Heart right ventricle (tissue), 16 donors: ENCODE results near the gene COPS7A. TPM values are rescaled to one million over a fixed set of nuclear protein-coding genes. Genes with fewer than 3 reads are reported as not detected.

Experiments
- ATAC-seq, 8 donors: fragments of 200-7000 bp; cut with Tn5 transposase; one replicate each; pipeline ENCODE4 v1.9.1; 2020; ENCODE audit warnings: mild to moderate bottlenecking in 8 of 8, moderate library complexity in 8 of 8, moderate number of reproducible peaks in 1 of 8
- DNase-seq, 2 donors: peaks; one replicate each; pipeline ENCODE4 v3.0.0-alpha.2; 2020
- H3K27ac ChIP-seq, 10 donors: fragments of 200-600 bp; sonication (generic) in 2 of 10; one replicate each; pipeline versions ENCODE4 v1.5.0 to v1.8.0; 2020 to 2022; ENCODE audit warnings: mild to moderate bottlenecking in 3 of 10
- H3K27me3 ChIP-seq, 7 donors: fragments of 200-600 bp; one replicate each; pipeline ENCODE4 v1.8.0; 2021 to 2022; ENCODE audit warnings: mild to moderate bottlenecking in 2 of 7
- H3K36me3 ChIP-seq, 9 donors: fragments of 200-600 bp; sonication (generic) in 1 of 9; one replicate each; pipeline versions ENCODE4 v1.5.0 to v1.8.0; 2020 to 2022; ENCODE audit warnings: mild to moderate bottlenecking in 2 of 9
- H3K4me1 ChIP-seq, 9 donors: fragments of 200-600 bp; sonication (generic) in 1 of 9; one replicate each; pipeline versions ENCODE4 v1.5.0 to v1.8.0; 2020 to 2022; ENCODE audit warnings: mild to moderate bottlenecking in 4 of 9
- H3K4me3 ChIP-seq, 10 donors: fragments of 200-600 bp; sonication (generic) in 2 of 10; one replicate each; pipeline versions ENCODE4 v1.5.0 to v1.8.0; 2020 to 2022; ENCODE audit warnings: mild to moderate bottlenecking in 7 of 10, moderate library complexity in 2 of 10
- H3K9me3 ChIP-seq, 11 donors: fragments of 200-600 bp in 10 of 11; sonication (generic) in 2 of 11; one replicate each; pipeline versions ENCODE4 v1.5.0 to v1.8.0; 2013 to 2022; ENCODE audit warnings: mild to moderate bottlenecking in 2 of 11, control low read depth in 1 of 11, moderate library complexity in 1 of 11
- CTCF ChIP-seq, 9 donors: fragments of 200-600 bp; sonication (generic) in 2 of 9; IDR thresholded peaks; one replicate each; pipeline versions ENCODE4 v1.5.0 to v1.8.0; 2021 to 2022; ENCODE audit warnings: antibody characterized with exemption in 9 of 9, mild to moderate bottlenecking in 5 of 9, moderate library complexity in 1 of 9
- WGBS, 2 donors: extraction: QIAGEN DNeasy Blood & Tissue Kit; methylation state at CpG; one replicate each; pipeline ENCODE4 v1.1.7; 2013; ENCODE audit warnings: inconsistent platforms in 1 of 2; 5-methylcytosine and 5-hydroxymethylcytosine counted together
- intact Hi-C, 10 donors: fragments of 100-400 bp; cut with DNase I; formaldehyde crosslinking; loops; one replicate each; pipeline versions ENCODE4 v1.11.1 to v1.14.2; 2022
- polyA plus RNA-seq, 2 donors: library from polyadenylated mRNA; stranded (reverse); fragments of 200-250 nt; gene quantifications; one replicate each; pipeline ENCODE4 v1.2.3, GENCODE V29; 2013
- total RNA-seq, 10 donors: library from RNA; stranded (reverse); fragmentation: NEBNext Ultra II Directional in 3 of 10; extraction: Animal tissue kit (Norgen Biotek cat#: 25700) in 3 of 10; gene quantifications; one replicate each; pipeline versions ENCODE4 v1.2.1 to v1.2.4, GENCODE V29; 2021 to 2023
- donor health status: Arrhythmogenic right ventricular cardiomyopathy.
- donor health status: ischemic (EF 13 %, LVEDD 7.1; RV severe dilation, severe dysfunction).
- donor health status: healthy with polysubstance abuse.
- donor health status: DM: no; HTN: yes; CAD: no.
- donor health status: DM: no; HTN: no; CAD: no.
- donor health status: ischemic (EF 25% LVEDD 6.9; RV normal size, moderate dysfunction).
- donor health status: ischemic (EF 25% LVEDD 5.7; RV mildly dilated, moderate dysfunction).
- donor health status: healthy.
- donor health status: DM: yes; HTN: yes; CAD: no.
- donor health status: Ischemic cardiomyopathy.
- donor health status: ischemic (EF 35%, LVEDD 5.7; RV mildly dilated, moderate dysfunction).
- donor health status: nonischemic (EF 11% LVEDD 7.7; RV severe dilation, severe dysfunction).
- donor health status: DM: yes; HTN: yes; CAD: no.
- donor health status: PGD.
- donor health status: ischemic (EF 29% LVEDD 5.4; RV normal size, mild dysfunction).
- donor health status: nonischemic (EF 23%, LVEDD 6.1; RV moderate dilation, normal function).

COPS7A gene
- total and polyA plus RNA-seq, 12 donors = 31.1 to 91.5 (median 77.9) TPM

GRCh38 chr12:6752921-6753771, 29.3 kb downstream of the COPS7A start, which contains the start of gene MLF2:
TSS of gene MLF2 (minus strand) at chr12:6753141. CDS start at chr12:6752334, 807 bp downstream.
- 0 to 1% methylated on average over 62 of the region's 62 CpGs for WGBS, 2 donors

GRCh38 chr12:6753772-6754356, 30.0 kb downstream of the COPS7A start:
- H3K4me3 ChIP-seq = peak overlapping the region in 6 of 10 donors; percentile 83 to 99 (median 94)
- H3K9me3 ChIP-seq = no peaks in the 10 kb centered on the region
- peaks cover 9 to 31% (median 20%) of the 10 kb centered on the region in 9 donors for H3K4me1 ChIP-seq
- peak overlapping the region; percentile 93 to 99 (median 98) for H3K27ac ChIP-seq
- H3K36me3 ChIP-seq = peaks cover 0 to 32% (median 31%) of the 10 kb centered on the region in 9 donors
- 0% methylated on average over 7 of the region's 7 CpGs for WGBS, 2 donors
- ATAC-seq (peak in 1 of 8 donors; percentile 7), DNase-seq (peak in 1 of 2 donors; percentile 29)
- intact Hi-C loops = loop anchor here in 9 of 10 donors (1.0 to 10.0 kb wide), 13 partner anchors 10 to 98 kb away; partner anchors contain the start of genes P3H3 (in 7 of the 9), ZNF384 (in 3 of the 9), GPR162 (in 2 of the 9) and PTMS (in 2 of the 9)
- peak in 7 of 9 donors; percentile 4 to 99 (median 96) for TF ChIP-seq CTCF (IDR thresholded peaks at IDR 0.05)
- H3K27me3 ChIP-seq = no peaks in the 10 kb centered on the region

More at GRCh38 chr12:6752921-6753771, 29.3 kb downstream of the COPS7A start, which contains the start of gene MLF2:
- Histone ChIP-seq H3K4me1 (peaks cover 9 to 31% (median 20%) of the 10 kb centered on the region in 9 donors), H3K36me3 (peaks cover 0 to 39% (median 38%) of the 10 kb centered on the region in 9 donors), H3K27ac (peak within 1 kb of the TSS; percentile 93 to 99 (median 98)), H3K4me3 (peak within 1 kb of the TSS; percentile 83 to 99 (median 90)), H3K9me3 (no peaks in the 10 kb centered on the region), H3K27me3 (no peaks in the 10 kb centered on the region)
- TF ChIP-seq CTCF (IDR thresholded peaks at IDR 0.05) = peak in 4 of 9 donors; percentile 93 to 99 (median 98)
- ATAC-seq (peak; percentile 94 to 98 (median 97)), DNase-seq (peak; percentile 98 to 99)
- intact Hi-C loops = loop anchor here in 9 of 10 donors (1.0 to 10.0 kb wide), 13 partner anchors 11 to 99 kb away; partner anchors contain the start of genes P3H3 (in 7 of the 9), ZNF384 (in 3 of the 9), GPR162 (in 2 of the 9) and PTMS (in 2 of the 9)

GRCh38 chr12:6754411-6754810, 30.6 kb downstream of the COPS7A start:
- intact Hi-C loops = loop anchor here in 8 of 10 donors (1.0 to 10.0 kb wide), 4 partner anchors 25 to 73 kb away; partner anchors contain the start of genes P3H3 (in 7 of the 8) and GPR162 (in 2 of the 8)
- 95 to 98% methylated on average over 2 of the region's 2 CpGs for WGBS, 2 donors
- no peak for DNase-seq

More at GRCh38 chr12:6754411-6754810, 30.6 kb downstream of the COPS7A start:
- TF ChIP-seq CTCF (IDR thresholded peaks at IDR 0.05) = no peak
- Histone ChIP-seq H3K27ac (peak overlapping the region in 9 of 10 donors; percentile 36 to 99 (median 98)), H3K4me1 (peaks cover 9 to 31% (median 20%) of the 10 kb centered on the region in 9 donors), H3K9me3 (no peaks in the 10 kb centered on the region), H3K36me3 (peaks cover 0 to 27% (median 25%) of the 10 kb centered on the region in 9 donors), H3K4me3 (no peak overlapping the region), H3K27me3 (no peaks in the 10 kb centered on the region)
- ATAC-seq = no peak
